ENCODE measurements around the gene APH1A. TPM values are rescaled to one million over a fixed set of nuclear protein-coding genes. Genes with fewer than 3 reads are reported as not detected.
A peak's percentile ranks its signal among the peaks of the same experiment; 100 is the strongest.

APH1A gene
- total and polyA plus RNA-seq, 9 of the 15 experiments (the other 6 are each of a cell fraction or from before 2014, with no cell fraction given) = 5.6 to 123 (median 77.0) TPM

GRCh38 chr1:150226486-150226885 lies 42.3 kb downstream of the APH1A start:
- no peak overlapping the region for H3K4me3 ChIP-seq
- H3K9me3 ChIP-seq (replicated peaks; ENCODE audit: control insufficient read depth, insufficient read depth, low read depth, low read length) = no peaks in the 10 kb centered on the region
- 95% methylated on average over 2 of the region's 2 CpGs for WGBS (ENCODE audit: insufficient coverage, low coverage, missing lambda C conversion rate)
- H3K79me2 ChIP-seq (ENCODE audit: control insufficient read depth, insufficient read depth, low read length) = peaks cover 16% of the 10 kb centered on the region
- DNase-seq (ENCODE audit: extremely low read depth in 1 of 4, low spot score in 3 of 4) = no peak
- no peak overlapping the region for H3K9ac ChIP-seq (ENCODE audit: insufficient read depth in 1 of 2, low read depth in 2 of 2, low read length in 2 of 2)
- H3K27ac ChIP-seq (ENCODE audit: extremely low read depth, low read depth, low read length) = no peak overlapping the region
- no peaks in the 10 kb centered on the region for H3K4me1 ChIP-seq (replicated peaks in 1 of 2; ENCODE audit: control insufficient read depth in 2 of 2, insufficient read depth in 2 of 2, low read length in 2 of 2)
- TF ChIP-seq RFX1 (IDR thresholded peaks at IDR 0.05) = no peak
- TF ChIP-seq ZNF212 (CRISPR knock-in tag; IDR thresholded peaks at IDR 0.05) = no peak
- no peak for TF ChIP-seq BRF1 (IDR thresholded peaks at IDR 0.05; ENCODE audit: borderline replicate concordance, extremely low read depth, insufficient read length)
- TF ChIP-seq SP2 (IDR thresholded peaks at IDR 0.05; ENCODE audit: extremely low read depth, low read depth, low read length, poor library complexity, severe bottlenecking) = no peak
- no peak for TF ChIP-seq SRSF1 (IDR thresholded peaks at IDR 0.05; ENCODE audit: low read depth, low read length)
- TF ChIP-seq GABPA (tag; conservative IDR thresholded peaks at IDR 0.05; ENCODE audit: low read depth) = no peak
- TF ChIP-seq MAZ (CRISPR knock-in tag; conservative IDR thresholded peaks at IDR 0.05 in 1 of 2, IDR thresholded peaks at IDR 0.05 in 1 of 2) = no peak
- no peak for TF ChIP-seq CBX2 (IDR thresholded peaks at IDR 0.05; ENCODE audit: insufficient read depth, low read length, poor library complexity, severe bottlenecking)
- no peaks in the 10 kb centered on the region for H3K27me3 ChIP-seq (ENCODE audit: control insufficient read depth in 2 of 2, insufficient read depth in 2 of 2, low read length in 2 of 2)
- in situ Hi-C loops (cut with MboI) = no loop called here
- BruUV-seq (replicated peaks) = TSS peak; percentile 15
- ATAC-seq = no peak
- no peaks in the 10 kb centered on the region for H4K20me1 ChIP-seq (replicated peaks; ENCODE audit: control insufficient read depth, insufficient read depth, low read length)
- CTCF ChIA-PET (ENCODE audit: low intra/inter-chr PET ratio) = no interaction called here
- no peak overlapping the region for H2AFZ ChIP-seq (ENCODE audit: low read depth, low read length)
- H3K4me2 ChIP-seq (ENCODE audit: insufficient read depth, low read length) = no peak overlapping the region
- no peak for FAIRE-seq
- no peaks in the 10 kb centered on the region for H3K9me1 ChIP-seq (ENCODE audit: control insufficient read depth, insufficient read depth, low read length)
- POLR2A ChIA-PET = interaction anchor here (1.0 to 1.7 kb wide), 2 partner anchors 9 to 36 kb away, joined by 3 to 7 read pairs; partner anchors contain the start of gene ANP32E
- H3K36me3 ChIP-seq (ENCODE audit: control insufficient read depth, insufficient read depth, low read length) = peaks cover 81% of the 10 kb centered on the region
- intact Hi-C loops (cut with micrococcal nuclease) = no loop called here

Data from K562 (cell line).